Activated CD4-positive, alpha-beta T cell treated with anti-CD3 and anti-CD28 coated beads for 24 hours (primary cell): ENCODE results near the gene TIMM22.
"Not testable (repeated sequence)": the region's sequence is repeated elsewhere in the genome, so short reads cannot be mapped to it uniquely, and the experiment has no call there.

Source experiments
- DNase-seq, 2 donors: peaks; one replicate each; pipeline ENCODE4 v3.0.0-alpha.2; 2020; ENCODE audit warnings: low read depth in 2 of 2

TIMM22 gene

DNA sequence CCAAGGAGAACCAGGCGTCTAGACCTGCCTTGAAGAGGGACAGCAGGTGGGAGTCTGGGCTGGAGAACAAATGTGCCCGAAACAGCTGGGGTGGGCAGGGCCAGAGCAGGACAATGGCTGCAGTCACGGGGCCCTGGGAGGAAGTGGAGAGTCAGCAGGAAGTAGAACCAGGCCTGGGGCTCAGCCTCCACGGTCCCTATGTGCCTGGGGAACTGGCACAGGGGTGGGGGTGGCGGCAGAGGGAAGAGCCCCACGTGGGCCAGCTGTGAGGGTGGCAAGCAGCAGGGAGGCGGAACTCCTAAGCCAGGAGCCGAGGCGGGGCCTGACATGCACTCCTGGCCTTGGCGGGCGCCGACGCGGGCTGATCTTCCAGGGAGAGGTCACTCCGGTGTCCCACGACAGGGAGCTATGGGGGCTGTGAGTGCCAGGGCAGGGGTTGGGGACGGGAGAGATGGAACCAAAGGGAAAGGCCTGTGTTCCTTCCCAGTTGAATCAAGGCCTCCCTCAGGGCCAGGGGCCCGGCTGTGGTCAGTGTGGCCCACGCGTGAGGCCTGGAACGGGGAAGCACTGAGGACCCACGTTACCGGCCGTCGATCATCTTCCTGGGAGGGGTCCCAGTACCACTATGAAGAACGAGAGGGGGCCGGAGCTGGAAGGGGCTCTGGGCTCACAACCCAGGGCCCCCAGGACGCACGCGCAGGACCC, 42.7 kb downstream of the TIMM22 start:
- no peak for DNase-seq

DNA sequence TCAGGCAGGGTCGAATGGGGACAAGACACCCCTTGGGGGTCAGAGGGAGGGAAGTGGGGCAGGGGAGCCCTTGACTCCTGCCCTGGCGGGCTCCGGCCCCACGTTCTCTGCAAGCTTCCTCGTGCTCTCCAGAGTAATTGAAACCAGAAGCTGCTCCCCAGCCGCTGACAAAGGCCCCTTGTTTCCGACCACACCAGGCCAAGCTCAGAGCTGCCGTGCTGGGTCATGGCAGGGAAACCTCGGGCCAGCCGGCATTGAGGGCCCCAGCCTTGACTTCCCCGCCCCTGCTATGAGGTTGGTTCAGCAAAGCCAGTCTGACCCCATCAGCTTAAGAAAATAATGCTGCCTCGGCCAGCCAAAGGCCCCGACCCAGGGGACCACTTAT, 43.3 kb downstream of the TIMM22 start:
- no peak for DNase-seq

DNA sequence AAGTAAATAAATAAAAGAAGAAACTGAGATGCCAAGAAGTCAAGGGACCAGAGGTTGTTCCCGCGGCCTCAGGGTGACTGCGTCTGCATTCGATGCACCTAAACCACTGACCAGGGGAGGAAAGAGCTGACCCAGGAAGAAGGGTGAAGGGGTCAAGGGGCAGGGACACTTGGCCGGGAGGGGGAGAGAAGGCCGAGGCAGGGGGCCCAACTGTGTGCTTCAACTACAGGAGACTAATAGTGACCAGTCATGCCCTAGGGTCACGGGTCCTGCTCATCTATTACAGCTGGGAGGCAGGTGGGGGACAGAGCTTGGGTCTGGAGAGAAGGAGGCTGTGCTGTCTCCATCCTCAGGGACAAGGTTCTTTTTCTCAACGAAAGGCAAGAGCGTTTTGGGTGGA, 44.8 kb downstream of the TIMM22 start:
- DNase-seq: no peak

DNA sequence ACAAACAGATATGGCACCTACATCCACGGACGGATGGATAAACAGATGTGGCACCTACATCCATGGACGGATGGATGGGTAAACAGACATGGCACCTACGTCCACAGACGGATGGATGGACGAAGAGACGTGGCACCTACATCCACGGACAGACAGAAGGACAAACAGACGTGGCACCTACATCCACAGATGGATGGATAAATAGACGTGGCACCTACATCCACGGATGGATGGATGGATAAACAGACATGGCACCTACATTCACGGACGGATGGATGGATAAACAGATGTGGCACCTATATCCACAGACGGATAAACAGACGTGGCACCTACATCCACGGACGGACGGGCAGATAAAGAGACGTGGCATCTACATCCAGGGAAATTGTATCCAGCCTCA, 45.6 kb downstream of the TIMM22 start:
- DNase-seq: no peak

DNA sequence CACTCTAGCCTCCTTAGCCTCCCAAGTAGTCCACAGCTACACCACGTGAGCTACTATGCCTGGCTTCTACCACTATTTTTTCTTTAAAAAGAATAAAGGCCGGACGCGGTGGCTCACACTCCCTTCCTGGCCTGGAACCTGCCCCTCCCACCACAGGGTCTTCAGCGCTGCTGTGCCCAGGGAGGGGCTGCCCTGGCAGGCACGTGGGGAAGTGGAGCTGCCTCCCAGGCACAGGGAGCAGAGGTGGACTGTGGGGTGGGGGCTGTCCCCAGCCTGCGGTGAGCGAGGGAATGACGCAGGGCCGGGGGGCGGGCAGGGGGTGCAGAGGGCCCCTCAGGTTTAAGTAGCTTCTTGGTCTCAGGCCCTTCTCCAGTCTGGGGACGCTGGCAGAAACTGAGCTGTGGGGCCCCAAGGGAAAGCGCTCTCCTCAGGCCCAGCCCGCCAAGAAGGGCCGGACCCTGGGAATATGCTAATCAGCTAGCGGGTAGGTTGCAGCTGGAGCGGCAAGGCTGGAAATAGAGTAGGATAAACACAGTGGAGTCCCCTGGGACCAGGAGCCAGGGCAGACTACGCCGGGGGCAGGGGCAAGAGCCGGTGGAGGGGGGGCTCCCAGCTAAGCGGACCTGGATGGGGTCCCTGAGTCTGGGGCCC, 46.8 kb downstream of the TIMM22 start:
- no peak for DNase-seq

DNA sequence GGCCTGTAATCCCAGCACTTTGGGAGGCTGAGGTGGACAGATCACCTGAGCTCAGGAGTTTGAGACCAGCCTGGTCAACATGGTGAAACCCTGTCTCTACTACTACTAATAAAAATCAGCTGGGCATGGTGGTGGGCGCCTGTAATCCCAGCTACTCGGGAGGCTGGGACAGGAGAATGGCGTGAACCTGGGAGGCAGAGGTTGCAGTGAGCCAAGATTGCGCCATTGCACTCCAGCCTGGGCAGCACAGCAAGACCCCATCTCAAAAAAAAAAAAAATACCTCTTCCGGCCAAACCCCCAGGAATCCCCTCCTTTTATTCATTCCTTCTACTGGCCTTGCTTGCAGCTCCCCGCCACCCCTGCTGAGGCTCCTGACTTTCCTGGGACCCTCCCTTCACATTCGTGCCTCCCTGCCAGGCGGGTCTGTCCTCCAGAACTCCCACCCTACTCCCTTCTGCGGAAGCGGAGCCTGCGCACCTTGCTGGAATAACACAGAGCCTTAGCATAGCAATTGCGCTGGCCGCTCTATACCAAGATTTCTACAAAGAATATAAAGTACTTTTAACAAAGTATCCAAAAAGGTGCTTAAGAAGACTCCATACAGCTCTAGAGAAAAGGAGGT, 47.6 kb downstream of the TIMM22 start:
- DNase-seq: not testable (repeated sequence)

DNA sequence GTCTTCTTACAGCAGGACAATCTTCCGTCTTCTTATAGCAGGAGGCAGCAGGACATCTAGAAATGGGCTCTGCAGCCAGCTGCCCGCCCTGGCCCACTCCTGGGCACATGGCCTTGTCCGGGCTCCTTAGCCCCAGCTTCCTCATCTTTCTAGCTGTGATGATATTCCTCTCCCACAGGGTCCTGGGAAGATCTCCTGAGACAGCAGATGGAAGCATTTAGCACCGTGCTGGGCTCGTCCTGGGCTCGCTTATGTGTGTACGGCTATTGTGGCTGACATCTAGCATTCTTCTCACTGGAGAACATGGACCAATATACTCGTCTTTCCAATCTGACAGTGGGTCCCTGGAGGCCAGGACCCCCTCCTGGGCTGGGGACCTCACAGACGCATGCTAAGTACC, 48.5 kb downstream of the TIMM22 start:
- no peak for DNase-seq

DNA sequence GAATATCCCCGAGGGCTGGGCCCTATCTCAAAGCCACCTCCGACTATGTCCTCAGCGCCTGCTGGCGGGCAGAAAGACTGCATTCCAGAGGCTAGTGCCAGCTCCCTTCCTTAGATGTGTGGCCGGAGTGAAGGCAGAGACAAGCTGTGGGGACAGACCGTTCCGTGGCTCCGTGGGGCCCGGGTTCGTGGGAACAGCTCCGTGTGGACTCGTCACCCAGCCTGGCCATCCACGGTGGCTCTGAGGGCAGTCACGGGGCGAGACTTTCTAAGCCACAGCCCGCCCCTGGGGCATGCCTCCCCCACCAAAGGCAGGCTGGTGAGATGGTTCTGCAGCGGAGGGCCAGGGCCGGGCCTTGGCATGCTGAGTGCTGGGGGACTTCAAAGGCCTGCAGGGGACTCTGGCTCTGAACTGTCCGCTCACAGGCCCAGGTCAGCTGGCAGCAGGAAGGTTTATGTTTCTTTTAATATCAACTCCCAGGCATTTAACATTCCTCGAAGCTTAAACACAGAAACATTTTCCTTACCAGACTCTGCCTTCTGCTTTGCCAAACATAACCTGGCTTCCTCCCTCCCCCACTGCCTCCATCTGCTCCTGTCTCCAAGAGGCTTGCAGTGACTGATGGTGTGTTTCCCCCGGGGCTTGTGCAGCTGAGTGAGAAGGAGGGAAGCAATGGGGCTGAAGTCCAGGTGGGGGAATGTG, 50.4 kb downstream of the TIMM22 start:
- no peak for DNase-seq

DNA sequence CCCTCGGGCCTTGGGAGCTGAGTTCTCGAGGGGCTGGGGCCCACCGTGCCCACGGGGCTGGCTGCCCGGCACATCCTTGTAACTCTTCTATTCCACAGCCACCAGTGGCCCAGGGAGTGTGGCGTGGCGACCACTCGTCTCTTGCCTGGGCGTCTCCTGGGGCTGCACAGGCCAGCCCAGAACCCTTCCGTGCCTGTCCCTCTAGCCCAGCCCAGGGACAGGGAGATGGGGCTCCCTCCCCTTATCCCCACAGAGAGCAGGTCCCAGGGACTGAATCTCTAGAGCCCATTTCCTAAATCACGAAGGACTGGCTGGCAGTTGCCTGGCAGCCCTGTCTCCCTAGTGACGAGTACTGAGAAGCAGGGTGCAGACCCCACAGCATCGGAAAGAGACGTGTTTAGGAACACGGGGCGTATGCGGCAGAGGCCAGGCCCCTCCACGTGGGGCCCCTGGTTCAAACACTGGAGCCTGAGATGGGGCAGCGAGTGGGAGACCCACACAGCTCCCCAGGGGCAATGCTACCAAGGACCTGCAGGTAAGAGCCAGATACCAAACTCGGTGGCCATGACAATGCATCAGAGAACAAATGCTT, 51.0 kb downstream of the TIMM22 start:
- no peak for DNase-seq

DNA sequence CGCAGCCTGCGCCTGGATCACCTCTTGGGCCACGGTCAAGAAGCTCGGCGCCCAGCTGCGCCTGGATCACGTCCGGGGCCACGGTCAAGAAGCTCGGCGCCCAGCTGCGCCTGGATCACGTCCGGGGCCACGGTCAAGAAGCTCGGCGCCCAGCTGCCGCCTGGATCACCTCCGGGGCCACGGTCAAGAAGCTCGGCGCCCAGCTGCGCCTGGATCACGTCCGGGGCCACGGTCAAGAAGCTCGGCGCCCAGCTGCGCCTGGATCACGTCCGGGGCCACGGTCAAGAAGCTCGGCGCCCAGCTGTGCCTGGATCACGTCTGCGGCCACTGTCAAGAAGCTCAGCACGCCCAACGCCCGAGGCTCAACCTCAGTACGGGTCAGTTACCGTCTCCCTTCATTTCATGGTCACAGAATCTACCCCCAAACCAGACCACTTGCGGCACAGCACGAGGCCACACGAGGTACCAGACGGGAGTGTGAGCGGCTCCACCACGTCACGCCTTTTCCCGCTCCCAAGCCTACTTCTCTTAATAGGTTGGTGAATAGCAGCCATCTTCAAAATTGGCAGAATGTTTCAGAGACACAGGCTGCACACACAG, 51.7 kb downstream of the TIMM22 start:
- DNase-seq: not testable (repeated sequence)

DNA sequence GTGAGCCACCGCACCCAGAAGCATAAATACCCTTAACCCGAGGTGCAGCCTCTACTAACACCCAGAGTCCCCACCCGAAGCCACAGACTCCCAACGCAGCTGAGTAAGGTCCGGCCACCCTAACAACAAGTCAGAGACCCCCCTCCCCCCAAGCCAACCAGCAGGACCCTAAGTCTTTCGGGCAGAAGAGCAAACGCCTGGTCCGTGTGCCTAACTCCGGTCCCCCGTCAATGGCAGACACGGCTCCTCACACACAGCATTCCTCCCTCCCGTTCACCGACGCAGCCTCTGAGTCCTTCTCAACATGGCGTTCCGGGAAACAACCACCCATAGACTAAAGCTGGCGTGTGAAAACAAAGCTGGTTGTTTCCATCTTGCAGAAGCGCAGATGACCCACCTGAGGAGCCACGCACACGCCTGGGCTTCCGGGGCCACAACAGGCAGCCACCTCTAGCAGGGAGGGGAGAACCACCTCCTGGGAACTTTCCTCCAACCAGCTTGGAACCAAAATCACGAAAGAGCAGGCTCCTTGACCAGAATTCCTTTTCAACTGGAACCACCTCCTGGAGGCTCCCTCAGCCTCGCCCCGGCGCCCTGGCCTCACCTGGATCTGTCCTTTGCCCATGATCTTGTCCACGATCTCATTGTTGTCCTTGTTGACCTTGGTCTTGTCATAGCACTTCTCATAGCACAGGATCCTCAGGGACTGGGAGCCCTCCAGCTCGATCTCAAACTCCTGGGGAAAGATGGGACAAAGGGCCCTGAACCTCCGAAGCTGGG, 52.7 kb downstream of the TIMM22 start:
- no peak for DNase-seq

DNA sequence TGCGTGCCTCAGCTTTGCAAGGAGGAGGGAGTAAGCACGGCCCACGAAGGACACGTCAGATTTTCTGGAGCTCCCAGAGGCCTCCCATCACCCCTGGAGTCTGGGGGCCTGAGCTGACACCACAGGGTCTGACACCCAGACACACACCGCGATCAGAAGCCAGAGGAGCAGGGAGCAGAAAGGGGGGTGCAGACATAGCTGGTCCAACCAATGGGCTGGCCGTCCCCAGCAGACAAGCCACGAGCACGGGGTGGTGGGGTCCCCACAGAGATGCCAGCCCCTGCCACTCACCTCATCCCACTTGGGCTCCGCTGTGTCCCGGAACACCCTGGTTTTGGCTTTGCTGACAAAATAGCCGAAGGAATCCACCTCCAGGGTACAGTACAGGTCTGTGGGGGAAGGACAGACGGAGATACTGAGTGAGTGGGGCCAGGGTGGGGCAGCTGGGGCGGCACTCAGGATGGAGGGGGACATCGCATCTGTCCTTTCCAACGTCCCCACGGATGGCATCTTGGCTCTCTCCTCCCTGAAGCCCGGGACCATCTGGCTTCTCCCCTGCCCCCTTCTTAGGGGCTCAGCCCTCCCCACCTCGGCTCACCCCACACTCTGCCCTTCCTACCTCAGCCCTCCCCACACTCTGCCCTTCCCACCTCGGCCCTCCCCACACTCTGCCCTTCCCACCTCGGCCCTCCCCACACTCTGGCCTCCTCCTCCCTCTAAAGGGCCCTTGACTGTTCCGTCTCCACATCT, 53.5 kb downstream of the TIMM22 start:
- no peak for DNase-seq

DNA sequence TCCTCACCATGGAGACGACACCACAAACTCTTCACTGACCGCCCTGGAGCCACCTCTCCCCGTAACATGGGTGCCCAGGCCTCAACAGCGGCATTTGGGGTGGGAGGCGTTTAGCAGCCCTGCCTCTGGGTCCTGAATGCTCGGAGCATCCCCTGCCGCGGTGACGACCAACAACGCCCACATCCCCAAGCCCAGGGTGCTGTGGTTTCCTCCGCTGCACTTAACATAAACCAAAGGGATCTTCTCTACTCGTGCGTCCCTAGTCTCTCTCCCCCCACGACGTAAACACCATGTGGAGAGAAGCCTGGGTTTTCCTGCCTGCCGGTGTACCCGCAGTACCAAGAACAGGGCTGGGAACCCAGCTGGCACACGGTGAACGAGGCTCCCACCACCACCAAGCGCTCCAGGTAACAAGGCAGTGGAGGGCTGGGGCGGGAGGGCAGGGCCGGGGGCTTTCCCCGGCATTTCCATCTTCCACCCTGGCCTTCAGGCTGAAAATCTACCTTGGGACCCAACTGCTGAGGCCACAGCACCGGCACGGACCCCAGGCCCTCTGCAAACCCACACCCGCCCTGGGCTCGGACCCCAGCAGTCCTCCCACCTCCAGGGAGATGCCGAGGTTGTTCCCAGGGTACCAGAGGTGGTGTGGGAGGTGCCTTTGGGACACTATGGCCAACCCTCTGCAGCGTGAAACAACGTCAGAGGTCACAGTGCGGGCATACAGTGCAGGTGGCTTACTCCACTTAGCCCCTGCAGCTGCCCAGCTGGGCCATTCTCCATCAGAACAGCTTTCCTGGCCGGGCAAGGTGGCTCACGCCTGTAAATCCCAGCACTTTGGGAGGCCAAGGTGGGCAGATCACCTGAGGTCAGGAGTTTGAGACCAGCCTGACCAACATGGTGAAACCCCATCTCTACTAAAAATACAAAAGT, 54.3 kb downstream of the TIMM22 start:
- no peak for DNase-seq
